Stimulated activated CD4-positive, alpha-beta T cell treated with anti-CD3 and anti-CD28 coated beads, TNF-alpha, amount 100 ng/mL, for 1 hour (primary cell): Measurements from ENCODE around the gene SLC16A13.
"Not testable (repeated sequence)": the region's sequence is repeated elsewhere in the genome, so short reads cannot be mapped to it uniquely, and the experiment has no call there.

ENCODE experiments used
- DNase-seq, 3 donors: peaks; one replicate each; pipeline ENCODE4 v3.0.0-alpha.2; 2020; ENCODE audit warnings: low read depth in 3 of 3, low spot score in 1 of 3

Gene SLC16A13

DNA sequence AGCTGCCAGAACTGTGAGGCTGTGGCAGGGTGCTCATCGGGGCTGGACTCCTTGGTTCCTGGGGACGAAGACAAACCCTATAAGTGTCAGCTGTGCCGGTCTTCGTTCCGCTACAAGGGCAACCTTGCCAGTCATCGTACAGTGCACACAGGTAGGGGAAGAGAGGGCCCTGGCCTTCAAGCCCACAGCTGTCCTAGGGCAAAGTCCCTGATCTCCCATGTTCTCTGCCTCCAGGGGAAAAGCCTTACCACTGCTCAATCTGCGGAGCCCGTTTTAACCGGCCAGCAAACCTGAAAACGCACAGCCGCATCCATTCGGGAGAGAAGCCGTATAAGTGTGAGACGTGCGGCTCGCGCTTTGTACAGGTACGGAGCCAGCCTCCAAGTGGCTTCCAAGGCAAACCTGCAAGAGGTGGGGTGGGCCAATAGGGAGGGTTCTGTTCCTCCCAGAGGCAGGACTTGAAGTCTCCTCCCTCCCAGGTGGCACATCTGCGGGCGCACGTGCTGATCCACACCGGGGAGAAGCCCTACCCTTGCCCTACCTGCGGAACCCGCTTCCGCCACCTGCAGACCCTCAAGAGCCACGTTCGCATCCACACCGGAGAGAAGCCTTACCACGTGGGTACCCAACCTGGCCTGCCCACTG is 9.2 kb upstream of the SLC16A13 start:
- no peak for DNase-seq

DNA sequence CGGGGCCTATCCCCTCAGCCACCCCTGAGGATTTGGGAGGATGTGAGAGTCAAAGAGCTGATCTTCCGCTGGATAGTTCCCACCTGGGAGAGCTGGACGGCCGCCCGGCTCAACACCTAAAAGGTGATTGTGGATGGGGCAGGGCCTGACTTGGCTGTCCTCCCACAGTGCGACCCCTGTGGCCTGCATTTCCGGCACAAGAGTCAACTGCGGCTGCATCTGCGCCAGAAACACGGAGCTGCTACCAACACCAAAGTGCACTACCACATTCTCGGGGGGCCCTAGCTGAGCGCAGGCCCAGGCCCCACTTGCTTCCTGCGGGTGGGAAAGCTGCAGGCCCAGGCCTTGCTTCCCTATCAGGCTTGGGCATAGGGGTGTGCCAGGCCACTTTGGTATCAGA is 8.5 kb upstream of the SLC16A13 start:
- no peak for DNase-seq

DNA sequence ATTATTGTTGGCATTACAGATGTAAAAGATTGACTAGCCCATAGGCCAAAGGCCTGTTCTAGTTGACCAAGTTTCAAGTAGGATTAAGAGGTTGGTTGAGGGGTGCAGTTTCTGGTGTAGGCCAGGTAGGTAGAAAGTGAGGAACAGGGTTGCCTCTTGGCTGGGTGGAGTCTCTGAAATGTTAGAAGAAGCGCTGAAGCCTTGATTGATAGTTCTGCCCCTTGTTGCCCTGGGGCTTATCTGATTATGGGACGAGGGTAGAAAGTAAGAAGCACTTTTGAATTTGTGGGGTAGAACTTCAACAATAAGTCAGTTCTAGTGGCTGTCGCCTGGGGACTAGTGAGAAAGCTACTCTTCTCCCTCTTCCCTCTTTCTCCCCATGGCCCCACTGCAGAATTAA is 6.7 kb upstream of the SLC16A13 start:
- DNase-seq: no peak

DNA sequence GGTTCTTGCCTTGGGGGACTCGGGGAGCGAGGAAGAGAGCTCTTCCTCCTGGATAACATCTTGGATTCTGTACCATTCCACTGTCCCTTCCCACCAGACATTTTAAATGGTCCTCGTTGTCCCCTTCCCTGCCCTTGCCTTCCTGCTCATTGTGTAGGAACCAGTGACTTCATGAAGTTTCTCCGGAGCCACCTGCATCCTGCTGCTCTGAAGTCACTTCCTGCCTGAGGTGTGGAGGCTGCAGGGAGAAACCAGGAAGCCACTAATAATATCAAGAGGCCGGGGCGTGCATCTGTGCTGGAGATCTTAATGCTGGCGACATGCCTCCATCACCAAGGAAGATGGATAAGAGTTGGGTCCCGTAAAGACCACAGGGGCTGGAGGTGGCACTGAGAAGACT is 6.2 kb upstream of the SLC16A13 start:
- no peak for DNase-seq

DNA sequence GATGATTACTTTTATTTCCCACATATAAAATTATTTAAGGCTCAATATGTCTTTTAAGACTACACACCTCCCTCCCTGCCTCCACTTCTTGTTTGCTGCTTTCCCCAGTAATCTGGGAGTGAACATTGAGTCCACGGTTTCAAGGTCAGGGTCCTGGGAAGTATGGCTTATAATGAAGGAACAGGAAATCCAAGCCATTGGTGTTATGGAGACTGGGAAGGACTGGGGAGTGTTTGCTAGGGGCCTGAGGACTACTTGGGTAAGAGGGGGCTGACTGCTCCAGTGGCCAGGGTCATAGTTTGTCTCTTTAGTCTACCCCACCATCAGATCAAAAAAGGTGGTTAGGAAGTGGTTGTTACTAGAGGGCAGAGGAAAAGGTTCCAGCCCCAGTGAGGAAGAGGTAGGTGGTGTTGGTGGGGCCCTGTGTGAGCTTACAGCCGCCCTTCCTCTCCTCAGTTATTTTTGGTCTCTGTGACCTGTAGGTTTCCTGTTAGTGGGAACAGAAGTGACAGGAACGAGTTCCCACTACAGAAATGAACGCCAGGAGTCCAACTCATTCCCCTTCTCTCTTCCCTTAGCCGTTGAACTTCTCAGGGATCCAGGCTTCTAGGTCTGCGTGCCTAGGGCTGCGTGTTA is 742 bp upstream of the SLC16A13 start:
- DNase-seq: no peak

DNA sequence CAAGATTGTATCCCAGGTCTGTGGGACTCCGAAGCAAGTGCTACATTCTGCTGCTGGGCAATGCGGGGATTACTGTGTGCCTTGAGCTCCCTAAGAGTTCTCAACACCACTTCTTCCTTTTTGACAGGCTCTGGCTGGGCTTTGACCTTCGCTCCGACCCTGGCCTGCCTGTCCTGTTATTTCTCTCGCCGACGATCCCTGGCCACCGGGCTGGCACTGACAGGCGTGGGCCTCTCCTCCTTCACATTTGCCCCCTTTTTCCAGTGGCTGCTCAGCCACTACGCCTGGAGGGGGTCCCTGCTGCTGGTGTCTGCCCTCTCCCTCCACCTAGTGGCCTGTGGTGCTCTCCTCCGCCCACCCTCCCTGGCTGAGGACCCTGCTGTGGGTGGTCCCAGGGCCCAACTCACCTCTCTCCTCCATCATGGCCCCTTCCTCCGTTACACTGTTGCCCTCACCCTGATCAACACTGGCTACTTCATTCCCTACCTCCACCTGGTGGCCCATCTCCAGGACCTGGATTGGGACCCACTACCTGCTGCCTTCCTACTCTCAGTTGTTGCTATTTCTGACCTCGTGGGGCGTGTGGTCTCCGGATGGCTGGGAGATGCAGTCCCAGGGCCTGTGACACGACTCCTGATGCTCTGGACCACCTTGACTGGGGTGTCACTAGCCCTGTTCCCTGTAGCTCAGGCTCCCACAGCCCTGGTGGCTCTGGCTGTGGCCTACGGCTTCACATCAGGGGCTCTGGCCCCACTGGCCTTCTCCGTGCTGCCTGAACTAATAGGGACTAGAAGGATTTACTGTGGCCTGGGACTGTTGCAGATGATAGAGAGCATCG is 2.4 kb downstream of the SLC16A13 start:
- no peak for DNase-seq

DNA sequence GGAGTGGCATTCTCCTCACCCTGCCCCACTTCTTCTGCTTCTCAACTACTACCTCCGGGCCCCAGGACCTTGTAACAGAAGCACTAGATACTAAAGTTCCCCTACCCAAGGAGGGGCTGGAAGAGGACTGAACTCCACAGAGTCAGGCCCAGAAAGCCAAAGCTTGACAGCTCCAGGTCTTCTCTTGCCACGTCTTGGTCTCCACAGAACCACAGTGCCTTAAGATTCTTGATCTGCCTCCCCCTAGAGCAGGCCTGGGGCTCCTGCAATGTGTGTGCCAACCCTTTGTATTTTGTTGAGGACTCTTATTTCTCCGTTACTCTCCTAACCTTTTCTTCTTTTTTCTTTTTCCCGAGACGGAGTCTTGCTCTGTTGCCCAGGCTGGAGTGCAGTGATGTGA is 4.0 kb downstream of the SLC16A13 start:
- no peak for DNase-seq

DNA sequence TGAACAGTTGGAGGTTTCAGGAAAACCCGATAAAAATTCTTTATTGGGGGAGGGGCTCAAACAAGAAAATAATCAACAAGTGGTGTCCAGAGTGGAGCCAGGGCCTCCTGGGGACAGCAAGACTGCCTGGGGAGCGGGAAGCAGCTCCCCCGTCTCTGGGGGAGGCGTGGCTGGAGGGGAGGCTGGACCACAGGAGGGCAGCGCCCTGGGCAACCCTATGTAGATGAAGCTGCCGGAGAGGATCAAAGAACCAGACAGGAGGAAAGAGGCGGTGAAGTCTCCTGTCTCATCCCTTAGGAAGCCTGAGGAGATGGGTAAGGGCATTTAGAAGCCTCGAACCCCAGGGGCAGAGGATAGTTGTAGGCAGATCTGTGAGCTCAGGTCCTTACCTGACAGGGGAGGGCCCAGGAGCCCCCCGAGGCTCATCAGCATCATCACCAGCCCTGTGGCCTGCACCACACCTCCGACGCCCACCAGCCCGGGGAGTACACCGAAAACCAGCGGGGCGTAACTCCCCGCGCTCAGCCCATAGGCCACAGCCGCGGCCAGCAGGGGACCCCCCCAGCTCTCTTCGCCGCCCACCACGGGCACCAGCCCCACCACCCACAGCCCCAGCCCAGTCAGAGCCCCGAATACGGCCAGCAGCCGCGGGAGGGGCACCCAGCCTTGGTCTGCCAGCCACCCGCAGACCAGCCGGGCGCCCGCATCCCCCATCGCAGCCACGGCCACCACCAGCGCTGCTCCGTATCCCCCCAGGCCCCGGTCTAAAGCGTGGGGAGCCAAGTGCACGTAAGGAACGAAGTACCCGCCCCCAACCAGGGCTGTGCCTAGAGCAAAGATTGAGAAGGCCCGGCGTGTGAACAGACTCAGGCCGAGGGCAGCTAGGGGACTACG is 6.0 kb downstream of the SLC16A13 start:
- DNase-seq: no peak

DNA sequence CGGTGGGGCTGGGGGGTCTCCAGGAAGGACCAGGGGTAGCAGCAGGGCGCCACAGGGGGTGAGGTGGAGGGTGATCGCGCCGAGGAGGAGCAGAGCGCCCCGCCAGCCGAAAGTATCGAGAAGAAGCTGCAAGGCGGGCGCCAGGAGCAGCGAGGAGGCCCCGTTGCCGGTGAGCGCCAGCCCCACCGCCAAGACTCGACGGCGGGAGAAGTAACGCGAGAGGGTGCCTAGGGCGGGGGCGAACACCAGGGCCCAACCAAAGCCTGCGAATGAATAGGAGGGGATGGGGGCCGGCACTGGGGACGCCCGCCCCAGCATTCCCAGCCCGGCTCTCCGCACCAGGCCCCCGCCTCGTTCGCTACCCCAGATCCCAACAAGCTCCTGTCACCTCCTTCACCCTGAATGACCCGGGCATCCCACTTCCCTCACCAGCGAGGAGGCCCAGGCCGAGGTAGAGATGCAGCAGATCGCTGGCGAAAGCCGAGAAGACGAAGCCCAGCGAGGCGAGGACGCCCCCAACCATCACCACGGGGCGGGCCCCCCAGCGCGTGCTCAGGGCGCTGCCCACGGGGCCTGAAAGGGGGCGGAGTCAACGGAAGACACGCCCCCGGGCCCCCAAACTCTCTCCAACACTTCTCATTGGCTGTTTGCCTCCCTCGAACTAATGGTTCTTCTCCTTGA is 6.8 kb downstream of the SLC16A13 start:
- no peak for DNase-seq

DNA sequence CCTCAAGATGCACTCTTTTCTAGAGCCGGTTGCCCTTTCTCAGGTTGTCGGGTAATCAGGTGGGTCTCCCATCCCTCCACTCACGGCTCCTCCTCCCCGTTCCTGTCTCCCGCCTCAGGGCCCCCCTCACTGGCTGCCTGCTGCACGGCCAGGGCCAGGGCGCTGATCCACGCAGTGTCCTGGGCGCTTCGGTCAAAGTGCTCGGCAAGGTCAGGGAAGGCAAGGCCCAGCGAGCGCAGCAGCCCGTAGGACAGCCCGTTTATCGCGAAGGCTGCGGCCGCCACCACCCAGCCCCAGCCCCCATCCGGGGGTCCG is 7.3 kb downstream of the SLC16A13 start:
- no peak for DNase-seq

DNA sequence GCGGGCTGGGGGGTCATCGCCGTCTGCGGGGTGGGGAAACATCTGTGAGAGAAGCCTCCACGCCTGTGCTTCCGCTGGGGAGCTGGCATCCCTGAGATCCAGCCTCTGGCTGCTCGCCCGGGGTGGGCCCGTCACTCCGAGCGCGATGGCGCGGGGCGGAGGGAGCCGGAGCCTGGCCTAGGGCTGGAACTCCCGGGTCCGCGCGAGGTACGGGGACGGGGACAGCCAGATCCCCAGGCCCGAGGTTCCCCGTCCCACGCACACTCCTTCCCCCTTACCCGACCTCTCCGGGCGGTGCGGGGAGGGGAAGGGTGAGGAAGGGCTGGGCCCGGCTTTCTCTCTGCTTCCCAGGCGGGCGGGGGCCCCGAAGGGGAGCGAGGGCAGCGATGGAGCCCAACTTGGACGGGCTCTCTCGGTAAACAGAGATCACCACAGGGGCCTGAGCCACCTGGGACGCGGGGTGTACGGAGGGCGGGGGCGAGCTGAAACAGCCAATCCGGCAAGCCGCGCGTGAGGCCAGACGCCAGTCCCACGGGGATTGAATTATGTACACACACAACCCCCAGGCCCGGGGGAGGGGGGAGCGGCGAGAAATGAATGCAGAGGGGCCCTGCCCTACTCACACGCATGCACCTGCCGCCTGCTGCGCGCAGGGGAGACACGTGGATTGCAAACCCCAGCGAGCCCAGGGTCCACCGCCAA is 7.8 kb downstream of the SLC16A13 start, which contains the start of gene SLC16A11:
TSS of gene SLC16A11 (minus strand) at position 596 of the 702 bp plus-strand sequence. CDS start at position 17, 579 bp downstream.
- no peak for DNase-seq

DNA sequence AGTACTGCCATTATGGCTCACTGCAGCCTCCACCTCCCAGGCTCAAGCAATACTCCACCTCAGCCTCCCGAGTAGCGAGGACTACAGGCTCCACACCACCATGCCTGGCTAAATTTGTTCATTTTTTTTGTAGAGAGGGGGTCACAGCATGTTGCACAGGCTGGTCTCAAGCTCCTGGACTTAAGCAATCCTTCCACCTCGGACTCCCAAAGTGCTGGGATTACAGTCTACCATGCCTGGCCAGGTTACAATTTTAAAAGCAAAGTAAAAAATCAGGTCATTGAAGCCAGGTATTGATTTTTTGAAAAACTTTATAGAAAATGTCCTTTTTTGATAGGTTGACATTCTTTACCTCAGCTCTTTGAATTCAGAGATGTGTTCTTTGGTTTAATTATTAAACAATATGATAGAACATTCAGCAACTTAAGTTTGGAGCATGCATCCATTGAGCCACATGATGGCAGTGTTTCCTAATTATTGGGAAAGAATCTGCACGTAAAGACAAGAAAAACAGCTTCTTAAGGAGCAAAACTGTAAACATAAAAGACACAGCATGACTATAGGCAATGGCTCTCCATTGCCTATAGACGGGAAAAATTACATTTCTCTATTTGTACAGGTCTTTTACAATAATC is 9.8 kb downstream of the SLC16A13 start:
- no peak for DNase-seq

DNA sequence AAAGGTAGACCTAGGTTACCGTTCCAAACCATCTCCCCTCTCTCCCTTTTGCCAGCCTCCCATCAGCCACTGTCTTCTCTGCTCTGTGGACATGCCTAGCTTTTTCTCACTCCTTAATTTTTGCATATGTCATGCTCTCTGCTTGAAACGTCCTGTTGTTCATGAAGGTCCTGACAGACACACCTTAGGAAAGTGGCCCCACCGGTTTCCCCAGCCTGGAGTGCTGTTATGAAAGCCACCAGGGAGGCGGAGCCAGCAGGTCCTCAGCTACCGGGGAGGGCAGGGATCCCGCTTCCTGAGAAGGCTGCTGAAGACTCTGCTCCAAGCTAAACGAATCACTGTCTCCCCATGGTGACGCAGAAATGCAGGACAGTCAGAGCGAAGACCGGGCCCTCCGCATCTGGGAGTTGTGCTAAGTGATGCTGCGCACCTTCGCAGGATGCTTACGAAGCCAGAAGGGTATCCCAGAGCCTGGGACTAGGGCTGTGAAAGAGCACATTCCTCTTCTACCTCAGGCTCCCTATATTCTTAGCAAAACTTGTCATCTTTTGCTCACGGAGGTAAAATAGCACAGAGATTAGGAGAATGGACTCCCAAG is 10.4 kb downstream of the SLC16A13 start:
- no peak for DNase-seq

DNA sequence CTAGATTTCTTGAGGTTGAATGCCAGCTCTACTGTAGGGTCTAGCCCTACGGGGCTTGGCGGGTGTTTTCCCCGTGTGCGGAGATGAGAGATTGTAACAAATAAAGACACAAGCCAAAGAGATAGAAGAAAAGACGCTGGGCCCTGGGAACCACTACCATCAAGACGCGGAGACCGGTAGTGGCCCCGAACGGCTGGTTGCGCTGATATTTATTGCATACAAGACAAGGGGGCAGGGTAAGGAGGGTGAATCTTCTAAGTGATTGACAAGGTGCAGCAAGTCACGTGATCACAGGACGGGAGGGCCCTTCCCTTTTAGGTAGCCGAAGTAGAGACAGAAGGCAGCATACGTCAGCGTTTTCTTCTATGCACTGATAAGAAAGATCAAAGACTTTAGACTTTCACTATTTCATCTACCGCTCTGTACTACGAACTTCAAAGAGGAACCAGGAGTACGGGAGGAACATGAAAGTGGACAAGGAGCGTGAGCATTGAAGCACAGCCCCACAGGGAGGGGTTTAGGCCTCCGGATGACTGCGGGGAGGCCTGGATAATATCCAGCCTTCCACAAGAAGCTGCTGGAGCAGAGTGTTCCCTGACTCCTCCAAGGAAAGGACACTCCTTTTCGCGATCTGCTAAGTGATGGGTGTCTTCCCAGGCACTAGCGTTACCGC is 11.0 kb downstream of the SLC16A13 start:
- DNase-seq: not testable (repeated sequence)

DNA sequence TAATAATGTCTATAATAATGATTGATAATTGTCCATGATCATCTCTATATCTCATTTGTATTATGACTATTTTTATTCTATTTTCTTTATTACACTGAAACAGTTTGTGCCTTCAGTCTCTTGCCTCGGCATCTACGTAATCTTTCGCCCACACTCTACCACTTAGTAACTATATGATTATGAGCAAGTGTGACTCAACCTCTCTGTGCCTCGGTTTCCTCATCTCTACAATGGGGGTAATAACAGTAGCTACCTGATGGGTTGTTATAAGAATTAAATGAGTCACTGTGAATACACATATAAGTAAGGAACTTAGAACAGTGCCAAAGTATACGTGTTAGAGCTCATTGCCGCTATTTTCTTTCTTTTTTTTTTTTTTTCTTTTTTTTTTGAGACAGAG is 11.8 kb downstream of the SLC16A13 start:
- DNase-seq: no peak

DNA sequence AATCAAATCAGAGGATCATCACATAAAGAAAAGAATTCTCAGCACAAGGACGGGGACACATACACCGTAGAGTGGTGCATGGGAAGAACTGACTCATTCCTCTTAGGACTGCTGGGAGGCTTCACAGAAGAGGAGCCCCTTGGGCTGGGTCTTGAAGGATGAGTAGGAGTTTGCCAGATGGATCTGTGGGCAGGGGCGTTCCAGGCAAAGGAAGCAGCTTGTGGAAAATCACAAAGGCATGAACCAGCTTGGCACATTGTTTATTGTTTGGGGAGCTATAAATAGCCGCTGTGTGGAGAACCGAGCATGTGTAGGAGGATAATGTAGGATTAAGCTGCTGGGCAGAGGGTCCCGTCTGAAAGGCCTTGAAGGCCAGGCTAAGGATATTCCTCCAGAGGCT is 13.2 kb downstream of the SLC16A13 start:
- no peak for DNase-seq

DNA sequence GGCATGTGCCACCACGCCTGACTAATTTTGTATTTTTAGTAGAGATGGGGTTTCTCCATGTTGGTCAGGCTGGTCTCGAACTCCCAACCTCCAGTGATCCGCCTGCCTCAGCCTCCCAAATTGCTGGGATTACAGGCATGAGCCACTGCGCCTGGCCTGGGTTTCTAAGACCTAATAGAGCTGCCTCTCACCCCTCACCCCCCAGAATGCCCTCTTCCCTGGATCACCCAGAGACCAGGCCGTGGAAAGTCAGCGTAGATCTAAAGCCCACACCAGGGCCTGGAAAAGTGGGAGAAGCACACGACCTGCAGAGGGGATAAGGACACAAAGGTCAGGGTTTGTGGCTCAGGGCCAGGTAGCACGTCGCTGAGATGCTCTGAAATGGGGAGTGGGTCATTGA is 14.8 kb downstream of the SLC16A13 start:
- DNase-seq: not testable (repeated sequence)

DNA sequence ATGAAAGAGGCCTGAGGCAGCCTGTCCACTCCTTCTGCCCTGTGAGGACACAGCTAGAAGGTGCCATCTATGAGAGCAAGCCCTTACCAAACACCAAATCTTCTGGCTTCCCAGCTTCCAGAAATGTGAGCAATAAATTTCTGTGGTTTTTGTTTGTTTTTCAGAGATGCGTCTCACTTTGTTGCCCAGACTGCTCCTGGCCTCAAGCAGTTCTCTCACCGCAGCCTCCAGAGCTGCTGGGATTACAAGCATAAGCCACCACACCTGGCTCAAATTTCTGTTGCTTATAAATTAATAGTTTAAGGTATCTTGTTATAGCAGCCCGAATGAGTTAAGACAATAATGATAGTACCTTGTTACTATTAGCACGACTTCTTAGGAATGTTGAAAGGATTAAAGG is 20.6 kb downstream of the SLC16A13 start:
- DNase-seq: no peak
